ENCODE results near the gene MRFAP1.

- TF ChIP-seq CTCF (conservative IDR thresholded peaks at IDR 0.05; ENCODE audit: low read depth, low read length) = no peak
- no peak for TF ChIP-seq POLR2A (IDR thresholded peaks at IDR 0.05; ENCODE audit: low read depth, low read length)
- no peak for TF ChIP-seq CEBPB (IDR thresholded peaks at IDR 0.05; ENCODE audit: low read depth, low read length)
- no peak for TF ChIP-seq MAFK (IDR thresholded peaks at IDR 0.05; ENCODE audit: low read depth, low read length)
- TF ChIP-seq RFX5 (IDR thresholded peaks at IDR 0.05; ENCODE audit: low read depth, low read length) = no peak
- TF ChIP-seq USF2 (IDR thresholded peaks at IDR 0.05; ENCODE audit: low read depth, low read length) = no peak
- no peak for TF ChIP-seq CHD1 (IDR thresholded peaks at IDR 0.05; ENCODE audit: low read depth, low read length)
- TF ChIP-seq ELK1 (IDR thresholded peaks at IDR 0.05; ENCODE audit: borderline replicate concordance, low read depth, low read length) = no peak
- no peak for TF ChIP-seq BHLHE40 (IDR thresholded peaks at IDR 0.05; ENCODE audit: low read depth, low read length)
- TF ChIP-seq NFE2L2 (IDR thresholded peaks at IDR 0.05; ENCODE audit: low read depth, low read length) = no peak
- TF ChIP-seq MXI1 (IDR thresholded peaks at IDR 0.05; ENCODE audit: borderline replicate concordance, low read depth, low read length) = no peak
- no peak for TF ChIP-seq RCOR1 (IDR thresholded peaks at IDR 0.05; ENCODE audit: insufficient replicate concordance, low read length)
- TF ChIP-seq FOS (IDR thresholded peaks at IDR 0.05; ENCODE audit: low read depth, low read length) = no peak
Measured at GRCh38 chr4:6618386-6619115, 21.9 kb upstream of the MRFAP1 start.
